Adrenal gland (tissue), 5 donors: ENCODE results near the gene FPR1.

Experiments
- CTCF ChIP-seq, 6 experiments: fragments of 450-650 bp in 4 of 6; fragments of 200-600 bp in 2 of 6; sonication (generic) in 1 of 6; IDR thresholded peaks; 1 replicate in 5 of 6; 2 replicates in 1 of 6; pipeline versions ENCODE4 v1.5.1 to v1.8.0; 2016 to 2021; ENCODE audit warnings: antibody characterized with exemption in 6 of 6, mild to moderate bottlenecking in 2 of 6, moderate library complexity in 1 of 6
- POLR2A ChIP-seq, 2 donors: fragments of 450-650 bp; IDR thresholded peaks; one replicate each; pipeline ENCODE4 v1.6.1; 2017; ENCODE audit warnings: antibody characterized with exemption in 2 of 2, mild to moderate bottlenecking in 2 of 2, moderate library complexity in 1 of 2
- donor health status: DM: no; HTN: no; CAD: no.

GRCh38 chr19:51721905-51722304 lies 29.8 kb downstream of the FPR1 start:
- TF ChIP-seq CTCF (IDR thresholded peaks at IDR 0.05) (no peak), POLR2A (IDR thresholded peaks at IDR 0.05) (no peak)
